Measurements from ENCODE around the gene PDSS2. TPM values are rescaled to one million over a fixed set of nuclear protein-coding genes. Genes with fewer than 3 reads are reported as not detected.
A peak's percentile ranks its signal among the peaks of the same experiment; 100 is the strongest.

The PDSS2 gene
- total RNA-seq, 1 donor: 10.2 TPM

DNA sequence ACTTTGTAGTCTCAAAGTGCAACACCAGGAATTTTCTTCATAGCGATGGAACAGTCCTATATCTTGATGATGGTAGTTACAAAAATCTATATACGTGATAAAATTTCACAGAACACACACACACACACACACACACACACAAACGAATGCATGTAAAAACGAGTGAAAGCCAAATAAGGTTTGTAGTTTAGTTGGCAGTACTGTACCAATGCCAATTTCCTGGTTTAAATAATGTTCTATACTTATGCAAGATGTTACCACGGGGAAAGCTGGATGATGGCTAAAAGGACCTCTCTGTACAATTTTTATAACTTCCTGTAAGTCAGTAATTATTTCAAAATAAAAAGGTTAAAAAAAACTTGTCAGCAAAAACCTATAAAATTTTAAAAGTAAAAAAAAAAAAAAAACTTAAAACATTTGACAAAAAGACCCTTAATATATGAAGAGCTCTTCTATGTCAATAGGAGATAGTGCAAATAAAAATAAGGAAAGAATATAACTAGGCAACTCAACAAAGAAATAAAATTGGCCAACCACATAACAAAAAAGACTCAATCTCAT is 37.6 kb downstream of the PDSS2 start:
- no peak for DNase-seq (ENCODE audit: low read depth in 2 of 3, low spot score in 2 of 3)

DNA sequence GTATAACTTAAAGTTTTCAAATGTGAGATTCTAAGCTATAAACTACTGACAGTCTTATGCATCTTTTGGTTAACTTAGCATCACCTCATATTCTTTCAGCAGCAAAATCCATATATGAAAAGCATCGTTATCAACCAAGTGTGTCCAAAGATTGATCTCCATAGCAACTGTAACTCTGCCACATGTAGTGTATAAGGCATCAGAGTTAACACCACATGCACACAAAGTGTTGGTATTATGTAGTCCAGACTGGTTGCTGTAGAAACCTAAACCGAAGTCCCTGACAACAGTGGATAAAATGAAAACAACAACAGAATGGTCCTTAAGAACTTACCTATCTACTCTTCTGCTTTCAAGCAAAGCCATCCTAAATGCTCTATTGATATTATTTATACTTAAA is 39.6 kb downstream of the PDSS2 start:
- peak in 1 of 3 donors; percentile 25 for DNase-seq (ENCODE audit: low read depth in 2 of 3, low spot score in 2 of 3)

DNA sequence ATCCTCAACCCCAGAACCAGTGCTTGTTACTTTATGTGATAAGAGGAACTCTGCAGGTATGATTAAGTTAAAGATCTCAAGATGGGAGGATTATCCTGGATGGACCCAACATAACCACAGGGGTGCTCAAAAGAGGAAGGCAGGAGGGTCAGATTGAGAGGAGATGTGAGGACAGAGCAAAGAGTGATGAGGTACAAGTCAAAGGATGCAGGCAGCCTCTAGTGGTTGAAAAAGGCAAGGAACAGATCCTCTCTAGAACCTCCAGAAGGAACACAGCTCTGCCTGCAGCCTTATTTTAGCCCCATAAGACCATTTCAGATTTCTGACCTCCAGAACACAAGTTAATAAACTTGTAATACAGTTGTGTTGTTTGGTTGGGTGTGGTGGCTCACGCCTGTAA is 41.2 kb downstream of the PDSS2 start:
- no peak for DNase-seq (ENCODE audit: low read depth in 2 of 3, low spot score in 2 of 3)

DNA sequence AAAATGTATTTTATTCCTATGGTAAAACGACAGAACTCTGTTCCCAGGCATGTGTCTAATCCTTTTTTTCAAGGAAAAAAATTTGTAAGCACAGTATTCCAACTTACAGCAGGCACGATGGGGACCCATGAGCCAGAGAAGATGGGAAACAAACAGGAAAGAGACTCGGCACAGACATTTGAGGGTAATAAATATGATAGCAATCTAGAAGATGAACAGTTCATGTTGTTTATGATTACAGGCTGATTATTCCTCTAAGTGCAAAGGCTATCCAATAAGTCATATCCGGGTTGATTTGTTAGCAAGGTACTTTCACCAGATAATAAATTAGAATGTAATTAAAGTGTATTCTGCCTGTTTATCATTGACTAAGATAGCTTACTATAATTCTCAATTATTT is 43.2 kb downstream of the PDSS2 start:
- DNase-seq (ENCODE audit: low read depth in 2 of 3, low spot score in 2 of 3): no peak

DNA sequence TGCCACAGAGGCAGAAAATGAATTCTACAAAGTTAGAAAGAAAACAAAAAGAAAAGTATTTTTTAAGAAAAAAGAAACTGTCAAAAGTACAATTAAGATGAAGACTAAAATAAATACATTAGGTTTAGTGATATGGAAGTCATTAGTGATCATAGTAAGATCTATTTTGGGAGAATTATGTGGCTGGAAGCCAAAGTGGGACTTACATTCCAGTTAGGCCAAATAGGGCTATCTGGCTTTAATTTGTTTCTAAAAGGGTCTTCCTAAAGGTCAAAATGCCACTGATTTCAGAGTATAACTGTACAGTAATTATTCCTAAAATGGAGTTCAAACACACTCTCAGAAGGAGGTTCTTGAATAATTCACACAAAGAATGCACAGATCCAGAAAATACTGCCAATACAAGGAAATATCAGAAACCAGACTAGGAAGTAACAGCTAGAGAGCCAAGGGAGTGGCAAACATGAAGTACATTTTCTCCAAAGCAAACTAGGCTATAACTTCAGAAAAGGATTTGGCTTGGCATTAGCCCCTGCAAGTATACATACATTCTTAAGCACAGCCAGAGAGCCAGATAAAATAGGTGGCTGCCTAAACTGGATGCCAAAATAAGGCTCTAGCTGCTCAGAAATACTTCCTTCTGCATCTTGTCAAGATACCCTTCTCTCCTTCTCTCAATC is 45.3 kb downstream of the PDSS2 start:
- no peak for DNase-seq (ENCODE audit: low read depth in 2 of 3, low spot score in 2 of 3)

DNA sequence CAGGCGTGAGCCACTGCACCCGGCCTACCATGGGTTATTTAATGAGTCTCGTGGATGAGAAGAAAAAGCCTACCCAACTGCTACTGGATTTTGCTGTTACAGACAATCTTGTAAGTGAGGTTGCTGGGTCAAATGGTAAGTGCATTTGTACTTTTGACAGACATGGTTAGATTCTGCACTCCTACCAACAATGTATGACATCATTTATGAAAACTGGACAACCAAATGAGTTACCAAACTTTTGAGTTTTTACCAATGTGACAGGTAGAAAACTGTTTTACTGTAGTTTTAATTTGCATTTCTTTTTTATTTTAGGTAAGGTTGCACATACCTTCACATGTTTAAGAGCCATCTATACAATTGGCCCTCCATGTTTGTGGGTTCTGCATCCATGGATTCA is 48.2 kb downstream of the PDSS2 start:
- no peak for DNase-seq (ENCODE audit: low read depth in 2 of 3, low spot score in 2 of 3)

DNA sequence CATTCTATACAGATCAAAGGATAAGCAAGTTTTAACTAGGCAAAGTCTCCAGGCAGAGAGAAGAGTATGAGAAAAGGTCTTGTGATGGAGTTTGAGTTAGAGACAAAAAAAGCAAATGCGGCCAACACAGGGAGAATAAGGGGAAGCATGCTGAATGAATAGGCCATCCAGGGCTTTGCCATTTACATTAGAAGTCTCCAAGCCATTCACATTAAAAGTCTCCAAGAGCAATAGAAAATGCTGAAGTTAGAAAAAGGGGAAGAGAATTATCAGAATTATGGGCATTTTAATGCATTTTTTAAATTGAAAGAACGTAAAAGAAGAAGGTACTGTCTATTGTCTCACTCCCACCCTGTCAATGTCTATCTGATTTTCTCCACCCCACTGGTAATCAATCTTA is 49.4 kb downstream of the PDSS2 start:
- DNase-seq (ENCODE audit: low read depth in 2 of 3, low spot score in 2 of 3): no peak

DNA sequence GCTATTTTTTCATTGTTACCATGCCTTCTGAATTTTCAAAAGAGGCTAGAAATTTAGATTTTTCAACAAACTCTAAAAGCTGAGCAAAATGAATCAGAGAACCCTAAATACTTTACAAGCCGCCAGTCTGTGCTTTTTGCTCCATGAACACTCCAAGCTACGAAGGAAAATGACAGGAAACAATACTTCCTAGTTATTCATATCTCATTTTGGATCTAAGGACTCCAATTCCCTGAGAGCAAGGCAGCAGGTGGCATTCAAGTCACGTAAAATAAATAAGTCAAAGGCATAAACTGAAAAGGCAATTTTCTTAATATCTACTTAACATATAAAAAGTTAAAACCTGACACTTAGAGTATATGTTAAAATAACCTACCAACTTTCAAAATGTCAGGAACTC is 50.6 kb downstream of the PDSS2 start:
- DNase-seq (ENCODE audit: low read depth in 2 of 3, low spot score in 2 of 3): no peak

DNA sequence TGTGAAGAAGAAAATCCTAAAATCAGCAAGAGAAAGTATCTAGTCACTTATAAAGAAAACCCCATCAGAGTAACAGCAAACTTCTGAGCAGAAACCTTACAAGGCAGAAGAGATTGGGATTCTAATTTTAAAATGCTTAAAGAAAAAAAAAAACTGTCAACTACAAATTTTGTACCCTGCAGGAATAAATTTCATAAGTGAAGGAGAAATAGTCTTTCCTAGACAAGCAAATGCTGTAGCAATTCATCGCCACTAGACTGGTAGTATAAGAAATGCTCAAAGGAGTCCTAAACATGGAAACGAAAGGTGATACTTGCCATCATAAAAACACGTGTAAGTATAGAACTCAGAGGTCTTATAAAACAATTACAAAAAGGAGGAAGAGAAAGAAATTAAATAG is 54.4 kb downstream of the PDSS2 start:
- no peak for DNase-seq (ENCODE audit: low read depth in 2 of 3, low spot score in 2 of 3)

DNA sequence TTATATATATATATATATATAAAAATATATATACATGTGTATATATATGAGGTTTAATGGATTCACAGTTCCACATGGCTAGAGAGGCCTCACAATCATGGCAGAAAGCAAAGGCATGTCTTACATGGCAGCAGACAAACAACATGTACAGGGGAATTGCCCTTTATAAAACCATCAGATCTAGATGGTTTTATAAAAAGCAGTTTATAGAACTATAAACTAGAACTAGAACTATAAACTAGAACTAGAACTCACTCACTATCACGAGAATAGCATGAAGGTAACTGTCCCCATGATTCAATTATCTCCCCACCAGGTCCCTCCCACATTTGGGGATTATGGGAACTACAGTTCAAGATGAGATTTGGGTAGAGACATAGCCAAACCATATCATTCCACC is 56.8 kb downstream of the PDSS2 start:
- no peak for DNase-seq (ENCODE audit: low read depth in 2 of 3, low spot score in 2 of 3)

DNA sequence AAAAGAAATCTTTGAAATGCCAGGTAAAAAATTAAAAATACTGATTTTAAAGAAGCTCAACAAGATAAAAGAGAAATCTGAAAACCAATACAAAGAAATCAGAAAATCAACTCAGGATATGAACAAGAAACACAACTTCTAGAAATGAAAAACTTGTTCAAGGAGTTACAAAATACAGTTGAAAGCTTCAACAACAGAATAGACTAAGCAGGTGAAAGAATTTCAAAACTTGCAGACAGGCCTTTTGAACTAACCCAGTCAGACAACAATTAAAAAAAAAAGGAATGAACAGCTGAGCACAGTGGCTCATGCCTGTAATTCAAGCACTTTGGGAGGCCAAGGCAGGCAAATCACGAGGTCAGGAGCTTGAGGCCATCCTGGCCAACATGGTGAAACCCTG is 57.8 kb downstream of the PDSS2 start:
- peak in 1 of 3 donors; percentile 39 for DNase-seq (ENCODE audit: low read depth in 2 of 3, low spot score in 2 of 3)

DNA sequence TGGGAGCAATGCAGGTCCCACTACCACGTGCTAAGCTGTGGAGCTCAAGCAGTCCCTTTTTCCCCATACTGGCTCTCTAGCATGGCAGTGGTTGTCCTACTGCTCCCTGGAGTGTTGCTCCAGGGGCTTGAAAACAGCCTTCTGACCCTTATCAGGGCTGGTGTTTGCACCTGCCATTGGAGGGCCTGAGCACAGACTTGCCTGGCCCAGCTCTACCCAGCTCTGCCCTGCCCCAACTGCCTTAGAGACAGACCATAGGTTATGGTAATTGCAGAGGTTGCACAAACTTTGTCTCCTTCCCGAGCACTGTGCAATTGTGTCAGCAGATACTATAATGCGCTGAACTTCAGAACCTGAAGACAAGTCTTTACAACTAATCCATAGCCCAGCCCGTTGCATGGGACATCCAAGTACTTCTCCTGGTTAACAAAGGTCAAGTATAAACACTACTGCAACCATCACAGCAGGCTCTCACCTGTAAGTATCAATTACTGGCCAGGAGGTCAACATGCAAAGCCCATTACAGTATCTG is 58.7 kb downstream of the PDSS2 start:
- no peak for DNase-seq (ENCODE audit: low read depth in 2 of 3, low spot score in 2 of 3)

DNA sequence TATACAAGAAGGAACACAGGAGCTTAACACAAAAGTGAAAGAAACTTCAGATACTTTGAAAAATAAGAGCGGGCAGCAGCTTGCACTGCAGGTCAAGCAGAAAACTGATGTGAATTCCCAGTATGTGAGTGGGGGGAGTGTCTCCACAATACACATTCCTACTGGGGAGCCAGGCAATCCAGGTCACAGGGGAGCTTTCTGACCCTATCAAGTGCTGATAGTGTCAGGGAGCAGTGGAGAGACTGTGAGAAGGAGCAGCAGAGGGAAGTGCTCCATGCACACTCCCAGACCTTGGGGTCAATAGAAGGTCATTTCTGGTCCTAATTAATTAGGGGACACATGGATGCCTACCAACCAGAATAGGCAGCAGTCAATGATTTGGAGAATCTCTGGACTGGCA is 59.4 kb downstream of the PDSS2 start:
- no peak for DNase-seq (ENCODE audit: low read depth in 2 of 3, low spot score in 2 of 3)

DNA sequence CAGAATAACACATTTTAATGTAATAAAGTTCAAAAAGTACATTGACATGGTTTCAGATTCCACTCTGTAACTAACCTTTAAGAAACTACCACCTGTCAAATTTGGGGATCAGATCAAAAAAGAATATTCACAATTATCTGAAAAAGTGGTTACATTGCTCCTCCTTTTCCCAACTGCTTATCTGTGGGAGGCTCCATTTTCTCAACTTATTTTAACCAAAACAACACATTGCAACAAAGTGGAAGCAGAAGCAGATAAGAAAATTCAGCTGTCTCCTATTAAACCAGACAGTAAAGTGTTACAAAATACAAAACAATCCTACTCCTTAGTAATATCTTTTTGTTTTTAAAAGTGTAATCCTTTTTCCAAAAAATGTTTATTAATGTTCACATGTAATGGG is 61.4 kb downstream of the PDSS2 start:
- DNase-seq (ENCODE audit: low read depth in 2 of 3, low spot score in 2 of 3): no peak

DNA sequence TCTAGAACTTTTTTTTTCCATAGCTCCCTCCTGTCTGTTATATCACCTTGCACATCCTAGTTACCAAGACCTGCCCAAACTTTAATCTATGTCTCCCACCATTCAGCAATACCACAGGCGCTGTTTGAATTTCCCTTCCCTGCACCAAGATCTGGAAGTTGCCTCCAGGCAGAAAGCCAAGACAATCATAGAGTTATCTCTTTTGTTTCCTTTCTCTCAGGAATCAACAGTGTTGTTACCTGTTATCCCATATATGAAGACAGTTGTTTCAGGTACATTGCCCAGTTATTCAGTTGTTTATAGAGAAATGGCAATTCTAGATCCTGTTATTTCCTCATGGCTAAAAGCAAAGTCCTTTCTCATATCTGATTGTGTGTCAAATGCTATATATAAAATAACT is 63.2 kb downstream of the PDSS2 start:
- DNase-seq (ENCODE audit: low read depth in 2 of 3, low spot score in 2 of 3): no peak

DNA sequence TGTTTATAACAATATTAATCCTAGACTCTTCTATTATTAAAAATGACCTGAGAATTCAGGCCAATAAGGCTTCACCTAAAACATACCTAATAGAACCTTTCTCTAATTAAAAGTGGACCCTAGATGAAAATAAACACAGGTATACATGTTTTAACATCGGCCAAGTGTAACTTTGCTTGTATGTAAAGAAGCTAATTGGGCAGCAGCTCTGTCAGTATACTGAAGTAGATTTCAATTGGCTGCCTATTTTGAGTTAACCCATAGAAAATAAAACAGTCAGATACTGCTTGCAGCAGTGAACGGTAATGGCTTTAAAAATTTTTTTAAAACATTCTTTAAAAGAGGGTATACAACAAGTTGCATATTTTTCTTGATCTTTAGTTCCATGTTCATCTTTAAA is 67.3 kb downstream of the PDSS2 start:
- no peak for DNase-seq (ENCODE audit: low read depth in 2 of 3, low spot score in 2 of 3)

DNA sequence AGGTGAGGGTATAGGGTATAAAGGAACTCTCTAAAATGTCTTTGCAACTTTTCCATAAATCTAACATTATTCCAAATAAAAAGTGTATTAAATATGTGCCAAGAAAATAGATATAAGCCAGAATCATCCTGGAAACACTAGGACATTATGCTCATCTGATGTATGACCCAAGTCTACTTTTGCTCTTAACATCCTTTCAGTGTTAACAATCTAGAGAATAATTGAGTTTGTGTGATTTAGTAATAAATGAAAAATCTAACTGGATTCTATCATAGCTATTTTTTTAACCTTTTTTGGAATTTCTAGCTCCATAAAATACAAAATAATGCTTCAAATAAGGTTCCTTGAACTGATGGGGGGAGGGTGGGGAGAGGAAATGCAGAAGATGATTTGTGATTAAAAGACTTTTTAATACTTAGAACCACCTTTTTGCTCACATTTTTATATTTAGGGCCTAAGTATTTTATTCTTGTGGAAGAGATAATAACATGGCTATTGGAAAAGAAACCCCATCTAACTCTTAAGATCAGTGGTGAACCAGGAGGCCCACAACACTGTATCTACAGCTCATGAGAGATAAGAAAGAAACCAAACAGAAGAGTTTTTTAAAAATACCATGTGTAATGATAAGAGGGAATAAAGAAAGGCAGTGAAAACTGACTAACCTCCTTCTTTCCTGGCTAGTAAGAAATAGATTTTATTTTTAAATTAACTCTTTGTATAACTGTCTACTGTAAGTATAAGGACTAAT is 68.5 kb downstream of the PDSS2 start:
- DNase-seq (ENCODE audit: low read depth in 2 of 3, low spot score in 2 of 3): no peak

DNA sequence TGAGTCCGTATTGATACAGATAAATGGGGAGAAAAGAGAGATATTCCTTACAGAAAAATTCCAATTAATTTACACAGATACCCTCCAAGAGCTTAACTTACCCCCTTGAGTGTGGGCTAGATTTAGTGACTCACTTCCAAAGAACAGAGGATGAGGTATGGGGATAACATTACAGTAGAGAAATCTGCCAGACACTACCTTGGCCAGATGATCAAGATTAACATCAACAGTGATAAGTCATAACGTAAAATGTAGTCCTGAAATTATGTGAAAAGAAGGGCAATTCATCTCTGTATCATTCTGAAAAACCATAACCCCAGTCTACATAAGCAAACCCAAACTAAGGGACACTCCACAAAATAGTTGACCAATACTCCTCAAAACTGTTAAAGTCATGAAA is 69.3 kb downstream of the PDSS2 start:
- DNase-seq (ENCODE audit: low read depth in 2 of 3, low spot score in 2 of 3): no peak

DNA sequence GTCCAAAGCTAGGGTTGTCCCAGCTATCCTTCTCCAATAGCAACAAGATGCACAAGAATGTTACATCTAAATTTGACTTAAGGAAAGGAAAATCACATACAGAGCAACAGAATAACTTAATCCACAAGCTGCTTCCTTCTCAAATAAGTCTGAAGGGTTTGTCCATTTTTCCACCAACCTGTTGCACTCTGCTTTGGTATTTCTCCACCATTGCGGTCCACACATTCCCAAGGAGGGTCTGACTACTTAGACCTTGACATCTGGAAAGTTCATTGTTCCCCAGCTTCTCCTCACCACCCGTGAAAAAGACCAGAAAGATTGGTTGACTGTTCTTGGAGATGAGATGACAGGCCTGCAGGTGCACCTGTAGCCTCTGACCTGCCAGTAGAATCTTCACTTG is 72.5 kb downstream of the PDSS2 start:
- no peak for DNase-seq (ENCODE audit: low read depth in 2 of 3, low spot score in 2 of 3)

DNA sequence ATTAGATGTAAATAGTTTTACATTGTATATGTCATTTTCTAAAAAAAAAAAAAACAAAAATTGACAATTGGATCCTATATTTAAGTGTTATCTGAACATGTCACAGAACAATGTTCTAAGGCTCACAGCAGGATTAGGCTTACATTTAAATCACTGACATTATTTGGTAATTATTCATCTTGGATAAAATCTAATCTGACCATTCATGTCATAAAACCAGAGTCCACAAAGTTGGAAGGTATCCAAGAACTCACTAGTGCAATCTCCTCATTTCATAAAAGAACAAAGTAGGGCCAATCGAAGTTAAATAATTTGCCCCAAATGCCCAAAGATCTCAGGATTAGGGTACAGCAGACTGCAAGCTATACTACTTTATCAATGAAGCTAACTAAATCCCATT is 73.0 kb downstream of the PDSS2 start:
- DNase-seq (ENCODE audit: low read depth in 2 of 3, low spot score in 2 of 3): no peak

DNA sequence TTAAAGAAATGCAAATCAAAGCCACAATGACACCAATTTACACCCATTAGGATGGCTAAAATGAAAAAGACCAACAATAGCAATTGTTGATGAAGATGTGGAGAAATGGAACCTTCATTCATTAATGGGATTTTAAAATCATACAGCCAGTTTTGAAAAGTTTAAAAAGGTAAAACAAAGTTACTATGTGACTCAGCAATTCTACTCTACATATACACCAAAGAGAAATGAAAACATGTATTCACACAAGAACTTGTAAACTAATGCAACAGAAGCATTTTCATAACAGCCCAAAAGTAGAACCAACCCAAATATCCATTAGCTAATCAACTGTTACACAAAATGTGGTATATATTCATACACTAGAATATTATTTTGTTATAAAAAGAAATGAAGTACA is 75.7 kb downstream of the PDSS2 start:
- no peak for DNase-seq (ENCODE audit: low read depth in 2 of 3, low spot score in 2 of 3)

DNA sequence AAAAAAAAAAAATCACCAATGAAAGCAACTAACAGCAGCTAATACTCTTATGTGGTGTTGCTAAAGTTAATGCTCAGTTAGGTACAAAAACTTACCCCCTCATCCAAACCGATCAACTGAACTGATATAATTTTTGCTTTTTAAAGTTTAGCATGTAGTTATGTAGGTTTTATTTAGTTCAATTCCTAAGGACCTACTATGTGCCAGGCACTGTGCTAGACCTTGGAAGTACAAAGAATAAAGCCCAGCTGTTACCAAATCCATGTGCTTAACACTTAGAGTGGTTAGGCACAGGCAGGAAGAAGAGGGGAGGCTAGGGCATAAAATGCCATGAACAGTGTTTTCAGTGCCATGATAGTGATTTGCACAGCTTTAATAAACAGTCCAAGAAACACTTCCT is 85.1 kb downstream of the PDSS2 start:
- DNase-seq (ENCODE audit: low read depth in 2 of 3, low spot score in 2 of 3): no peak
